ENCODE results near the gene CNGA2. TPM values are rescaled to one million over a fixed set of nuclear protein-coding genes. Genes with fewer than 3 reads are reported as not detected.
A peak's percentile ranks its signal among the peaks of the same experiment; 100 is the strongest.

The CNGA2 gene
- total and polyA plus RNA-seq, 4 donors, result not detected

- Histone ChIP-seq H3K36me3 (ENCODE audit: control insufficient read depth in 4 of 4, insufficient read depth in 4 of 4, low read length in 4 of 4) (no peaks in the 10 kb centered on the region), H3K27ac (ENCODE audit: low read depth in 1 of 2, low read length in 1 of 2) (no peak overlapping the region), H3K4me3 (no peak overlapping the region), H3K9ac (ENCODE audit: insufficient read depth in 1 of 2, low read length in 2 of 2) (no peak overlapping the region), H3K9me3 (ENCODE audit: control insufficient read depth in 4 of 4, insufficient read depth in 3 of 4, low read length in 3 of 4) (peaks cover 0 to 6% (median 0%) of the 10 kb centered on the region in 4 donors), H3K27me3 (ENCODE audit: control insufficient read depth in 3 of 3, insufficient read depth in 3 of 3, low read length in 2 of 3) (peaks cover 6 to 8% (median 6%) of the 10 kb centered on the region in 3 donors), H3K4me1 (ENCODE audit: control insufficient read depth in 5 of 5, insufficient read depth in 5 of 5, low read length in 5 of 5) (no peaks in the 10 kb centered on the region)
- peak; percentile 23 to 37 (median 24) for DNase-seq
- TF ChIP-seq, protein P1, sequence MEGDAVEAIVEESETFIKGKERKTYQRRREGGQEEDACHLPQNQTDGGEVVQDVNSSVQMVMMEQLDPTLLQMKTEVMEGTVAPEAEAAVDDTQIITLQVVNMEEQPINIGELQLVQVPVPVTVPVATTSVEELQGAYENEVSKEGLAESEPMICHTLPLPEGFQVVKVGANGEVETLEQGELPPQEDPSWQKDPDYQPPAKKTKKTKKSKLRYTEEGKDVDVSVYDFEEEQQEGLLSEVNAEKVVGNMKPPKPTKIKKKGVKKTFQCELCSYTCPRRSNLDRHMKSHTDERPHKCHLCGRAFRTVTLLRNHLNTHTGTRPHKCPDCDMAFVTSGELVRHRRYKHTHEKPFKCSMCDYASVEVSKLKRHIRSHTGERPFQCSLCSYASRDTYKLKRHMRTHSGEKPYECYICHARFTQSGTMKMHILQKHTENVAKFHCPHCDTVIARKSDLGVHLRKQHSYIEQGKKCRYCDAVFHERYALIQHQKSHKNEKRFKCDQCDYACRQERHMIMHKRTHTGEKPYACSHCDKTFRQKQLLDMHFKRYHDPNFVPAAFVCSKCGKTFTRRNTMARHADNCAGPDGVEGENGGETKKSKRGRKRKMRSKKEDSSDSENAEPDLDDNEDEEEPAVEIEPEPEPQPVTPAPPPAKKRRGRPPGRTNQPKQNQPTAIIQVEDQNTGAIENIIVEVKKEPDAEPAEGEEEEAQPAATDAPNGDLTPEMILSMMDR (IDR thresholded peaks at IDR 0.05; ENCODE audit: control extremely low read depth, extremely low read depth), result no peak
- WGBS, 2 donors, result 67 to 84% methylated on average over 3 to 4 of the region's 4 CpGs
- no peak for ATAC-seq (ENCODE audit: insufficient read depth, low FRiP score)
Observed at GRCh38 chrX:151697522-151697921, 37.0 kb upstream of the CNGA2 start.

- H3K4me1 ChIP-seq (ENCODE audit: control insufficient read depth in 5 of 5, insufficient read depth in 5 of 5, low read length in 5 of 5), result peaks cover 0 to 2% (median 0%) of the 10 kb centered on the region in 5 donors
- no peak overlapping the region for H3K9ac ChIP-seq (ENCODE audit: insufficient read depth in 1 of 2, low read length in 2 of 2)
- ATAC-seq (ENCODE audit: insufficient read depth, low FRiP score), result no peak
- no peak overlapping the region for H3K27ac ChIP-seq (ENCODE audit: low read depth in 1 of 2, low read length in 1 of 2)
- H3K27me3 ChIP-seq (ENCODE audit: control insufficient read depth in 3 of 3, insufficient read depth in 3 of 3, low read length in 2 of 3), result peaks cover 6 to 8% (median 6%) of the 10 kb centered on the region in 3 donors
- no peak for DNase-seq
- H3K9me3 ChIP-seq (ENCODE audit: control insufficient read depth in 4 of 4, insufficient read depth in 3 of 4, low read length in 3 of 4), result peaks cover 0 to 6% (median 0%) of the 10 kb centered on the region in 4 donors
- WGBS, 2 donors, result 67 to 91% methylated on average over 6 of the region's 6 CpGs
- TF ChIP-seq, protein P1 (IDR thresholded peaks at IDR 0.05; ENCODE audit: control extremely low read depth, extremely low read depth), result no peak
- H3K4me3 ChIP-seq, result no peak overlapping the region
- no peaks in the 10 kb centered on the region for H3K36me3 ChIP-seq (ENCODE audit: control insufficient read depth in 4 of 4, insufficient read depth in 4 of 4, low read length in 4 of 4)
Observed at GRCh38 chrX:151698485-151698884, 36.1 kb upstream of the CNGA2 start.

- WGBS, 2 donors, result 86 to 93% methylated on average over 9 of the region's 9 CpGs
- Histone ChIP-seq H3K4me3 (no peak overlapping the region), H3K4me1 (ENCODE audit: control insufficient read depth in 5 of 5, insufficient read depth in 5 of 5, low read length in 5 of 5) (peaks cover 0 to 2% (median 0%) of the 10 kb centered on the region in 5 donors), H3K9ac (ENCODE audit: insufficient read depth in 1 of 2, low read length in 2 of 2) (no peak overlapping the region), H3K9me3 (ENCODE audit: control insufficient read depth in 4 of 4, insufficient read depth in 3 of 4, low read length in 3 of 4) (peaks cover 0 to 6% (median 0%) of the 10 kb centered on the region in 4 donors), H3K27ac (ENCODE audit: low read depth in 1 of 2, low read length in 1 of 2) (no peak overlapping the region), H3K27me3 (ENCODE audit: control insufficient read depth in 3 of 3, insufficient read depth in 3 of 3, low read length in 2 of 3) (peaks cover 0 to 6% (median 6%) of the 10 kb centered on the region in 3 donors), H3K36me3 (ENCODE audit: control insufficient read depth in 4 of 4, insufficient read depth in 4 of 4, low read length in 4 of 4) (no peaks in the 10 kb centered on the region)
- TF ChIP-seq, protein P1 (IDR thresholded peaks at IDR 0.05; ENCODE audit: control extremely low read depth, extremely low read depth), result no peak
- no peak for ATAC-seq (ENCODE audit: insufficient read depth, low FRiP score)
- DNase-seq, result no peak
Observed at GRCh38 chrX:151699746-151700145, 34.8 kb upstream of the CNGA2 start.

DNA sequence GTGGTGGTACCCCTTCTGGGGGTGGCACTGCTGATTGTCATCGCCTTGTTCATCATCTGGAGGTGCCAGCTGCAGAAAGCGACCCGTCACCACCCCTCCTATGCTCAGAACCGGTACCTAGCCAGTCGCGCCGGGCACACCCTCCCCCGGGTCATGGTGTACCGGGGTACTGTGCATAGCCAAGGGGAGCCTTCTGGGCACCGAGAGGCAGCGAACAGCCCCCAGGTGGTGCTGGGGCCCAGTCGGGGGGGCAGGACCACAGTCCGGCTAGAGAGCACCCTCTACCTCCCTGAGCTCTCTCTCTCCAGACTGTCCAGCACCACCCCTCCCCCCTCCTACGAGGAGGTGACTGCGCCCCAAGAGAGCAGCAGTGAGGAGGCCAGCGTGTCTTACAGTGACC, 34.0 kb upstream of the CNGA2 start:
- Histone ChIP-seq H3K4me3 (no peak overlapping the region), H3K36me3 (ENCODE audit: control insufficient read depth in 4 of 4, insufficient read depth in 4 of 4, low read length in 4 of 4) (no peaks in the 10 kb centered on the region), H3K4me1 (ENCODE audit: control insufficient read depth in 5 of 5, insufficient read depth in 5 of 5, low read length in 5 of 5) (peaks cover 0 to 2% (median 0%) of the 10 kb centered on the region in 5 donors), H3K9me3 (ENCODE audit: control insufficient read depth in 4 of 4, insufficient read depth in 3 of 4, low read length in 3 of 4) (peaks cover 0 to 6% (median 0%) of the 10 kb centered on the region in 4 donors), H3K27me3 (ENCODE audit: control insufficient read depth in 3 of 3, insufficient read depth in 3 of 3, low read length in 2 of 3) (peaks cover 0 to 6% (median 0%) of the 10 kb centered on the region in 3 donors), H3K27ac (ENCODE audit: low read depth in 1 of 2, low read length in 1 of 2) (no peak overlapping the region), H3K9ac (ENCODE audit: insufficient read depth in 1 of 2, low read length in 2 of 2) (no peak overlapping the region)
- ATAC-seq (ENCODE audit: insufficient read depth, low FRiP score) (no peak), DNase-seq (no peak)
- TF ChIP-seq, protein P1 (IDR thresholded peaks at IDR 0.05; ENCODE audit: control extremely low read depth, extremely low read depth), result no peak
- WGBS, 2 donors, result 85 to 95% methylated on average over 13 to 16 of the region's 16 CpGs

All from lung (tissue), 12 donors.